GM23248 (cell line): ENCODE data around the gene PARVA.

Experiments
- EZH2 ChIP-seq: fragments of 200-600 bp; sonication (generic); IDR thresholded peaks from 2 replicates; pipeline ENCODE4 v1.6.1; 2018; ENCODE audit warnings: antibody characterized with exemption, mild to moderate bottlenecking; ENCODE audit not compliant: insufficient read depth, poor library complexity, severe bottlenecking
- EZH2phosphoT487 ChIP-seq: fragments of 200-600 bp; sonication (generic); IDR thresholded peaks from 2 replicates; pipeline ENCODE4 v1.6.1; 2018; ENCODE audit warnings: antibody characterized with exemption, moderate library complexity, mild to moderate bottlenecking, low read depth; ENCODE audit not compliant: insufficient read depth

DNA sequence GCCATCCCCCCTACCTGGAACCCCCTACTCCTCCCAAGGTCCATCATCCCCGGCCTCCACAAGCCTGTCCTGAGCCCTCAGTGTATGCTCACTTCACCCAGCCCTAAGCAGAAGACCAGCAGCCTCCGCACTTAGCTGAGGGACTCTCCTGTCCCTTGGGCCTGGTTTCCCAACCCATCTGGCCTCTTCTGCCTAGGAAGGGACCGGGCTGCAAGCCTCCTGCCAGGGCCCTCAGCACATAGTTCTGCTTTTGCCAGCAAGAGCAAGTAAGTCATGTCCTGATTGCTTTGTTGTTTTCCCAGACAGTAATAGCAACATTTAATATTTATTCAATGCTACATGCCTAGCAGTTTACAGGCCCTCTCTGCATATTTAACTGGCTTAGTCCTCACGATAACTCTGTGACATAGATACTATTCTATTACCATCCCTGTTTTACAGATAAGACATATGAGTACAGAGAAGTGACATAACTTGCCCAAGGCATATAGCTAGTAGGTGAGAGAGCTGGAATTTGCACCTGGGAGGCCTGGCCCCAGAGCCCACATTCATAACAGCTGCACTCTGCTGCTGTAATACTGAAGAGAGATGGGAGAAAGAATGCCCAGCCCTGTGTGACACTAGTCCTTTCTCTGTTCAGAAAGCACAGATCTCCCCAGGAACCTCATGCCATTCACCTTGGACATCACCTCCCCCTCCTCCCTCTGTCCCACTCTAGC, 139.2 kb downstream of the PARVA start:
- no peak for TF ChIP-seq EZH2
- TF ChIP-seq EZH2phosphoT487 = no peak
